MM.1S (cell line): Measurements from ENCODE around the gene GPR160.

Experiments used
- CTCF ChIP-seq: fragments of 300-600 bp; sonication (generic); IDR thresholded peaks from 2 replicates; pipeline ENCODE4 v1.5.1; 2016; ENCODE audit warnings: antibody characterized with exemption, low read length, mixed read lengths
- EZH2 ChIP-seq: fragments of 300-600 bp; sonication (generic); optimal IDR thresholded peaks from 2 replicates; pipeline ENCODE3; 2017; ENCODE audit warnings: low read depth, mild to moderate bottlenecking, antibody characterized with exemption, low read length, mixed read lengths
- EZH2phosphoT487 ChIP-seq: fragments of 300-600 bp; sonication (generic); IDR thresholded peaks from 2 replicates; pipeline ENCODE4 v1.6.1; 2018; ENCODE audit warnings: antibody characterized with exemption, low read length

DNA sequence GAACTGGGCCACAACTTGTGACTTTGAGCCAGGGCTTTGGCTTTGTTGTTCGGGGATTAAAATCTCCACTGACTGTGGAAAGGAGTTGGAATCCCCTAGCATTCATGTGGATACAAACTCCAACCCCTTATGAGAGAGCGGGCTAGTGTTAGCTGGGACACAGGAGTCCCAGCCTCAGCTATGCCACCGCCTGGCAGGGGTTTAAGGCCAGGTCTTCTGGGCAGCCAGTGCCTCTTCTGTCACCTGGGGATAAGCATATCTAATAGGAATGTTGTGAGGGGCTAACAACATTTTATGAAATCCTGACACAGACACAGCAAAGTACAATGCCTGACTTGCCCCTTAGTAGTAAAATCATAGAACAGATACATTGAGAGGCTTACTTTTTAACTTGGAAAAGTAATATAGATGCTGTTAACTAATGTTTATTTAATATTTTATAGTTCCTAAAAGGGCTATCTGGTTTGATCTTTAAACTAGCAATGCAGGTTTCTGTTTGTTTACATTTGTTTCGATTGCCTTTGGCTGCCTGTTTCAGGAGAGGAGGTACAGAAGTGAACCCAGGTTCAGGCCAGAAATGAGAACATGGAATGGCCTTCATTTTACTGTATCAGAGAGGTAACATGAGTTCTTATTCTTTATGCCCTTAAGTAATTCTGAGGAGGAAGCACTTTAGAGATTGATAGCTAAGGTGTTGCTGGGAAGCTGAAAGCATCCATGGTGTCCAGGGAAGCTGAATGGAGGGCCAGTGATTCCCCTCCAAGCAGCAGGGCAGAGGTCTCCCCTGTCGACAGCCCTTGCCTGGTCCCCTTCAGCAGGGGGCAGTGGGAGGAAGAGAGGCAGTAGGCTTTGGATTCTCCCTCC lies 8.7 kb downstream of the GPR160 start:
- TF ChIP-seq CTCF (no peak), EZH2 (no peak), EZH2phosphoT487 (no peak)
